ENCODE data around the gene WDR26.
"Not testable (repeated sequence)": the region's sequence is repeated elsewhere in the genome, so short reads cannot be mapped to it uniquely, and the experiment has no call there.

Gene WDR26

DNA sequence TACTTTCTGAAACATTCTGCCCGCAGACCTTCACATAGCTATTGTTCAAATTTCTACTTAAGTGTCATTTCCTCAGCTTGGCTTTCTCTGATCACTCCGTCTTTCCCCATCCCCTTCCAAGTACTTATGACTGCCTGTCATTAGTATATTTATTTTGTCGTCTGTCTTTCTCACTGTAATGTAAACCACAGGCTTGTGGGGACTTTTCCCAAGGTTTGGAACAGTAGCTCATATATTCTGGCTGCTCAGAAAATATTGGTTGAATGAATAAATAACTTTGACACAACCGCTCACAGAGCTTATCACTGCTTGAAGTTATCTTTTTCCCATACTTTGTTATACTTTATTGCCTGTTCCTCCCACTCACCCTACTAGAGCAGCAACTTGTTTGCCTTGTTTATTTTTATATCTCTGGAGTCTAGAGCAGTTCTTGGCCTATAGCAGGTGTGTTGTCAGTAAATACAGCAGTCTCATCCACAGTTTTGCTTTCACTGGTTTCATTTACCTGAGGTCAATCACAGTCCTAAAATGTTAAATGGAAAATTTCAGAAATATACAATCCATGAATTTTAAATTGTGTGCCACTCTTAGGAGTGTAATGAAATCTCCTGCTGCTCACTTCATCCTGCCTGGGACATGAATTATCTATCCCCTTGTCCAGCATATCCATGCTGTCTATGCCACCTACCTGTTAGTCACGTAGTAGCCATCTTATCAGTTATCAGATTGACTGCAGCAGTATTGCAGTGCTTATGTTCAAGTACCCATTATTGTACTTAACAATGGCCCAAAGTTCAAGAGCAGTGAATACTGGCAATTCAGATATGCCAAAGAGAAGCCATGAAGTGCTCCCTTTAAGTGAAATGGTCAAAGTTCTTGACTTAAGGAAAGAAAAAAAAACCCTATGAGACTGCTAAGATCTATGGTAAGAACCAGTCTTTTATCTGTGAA, 80.3 kb downstream of the WDR26 start:
- Histone ChIP-seq H3K36me3 (no peaks in the 10 kb centered on the region), H3K4me3 (ENCODE audit: low read depth, low read length) (no peak overlapping the region), H3K4me1 (no peaks in the 10 kb centered on the region), H3K9me3 (no peaks in the 10 kb centered on the region), H3K27me3 (no peaks in the 10 kb centered on the region)
- DNase-seq: no peak
- TF ChIP-seq, protein P1, sequence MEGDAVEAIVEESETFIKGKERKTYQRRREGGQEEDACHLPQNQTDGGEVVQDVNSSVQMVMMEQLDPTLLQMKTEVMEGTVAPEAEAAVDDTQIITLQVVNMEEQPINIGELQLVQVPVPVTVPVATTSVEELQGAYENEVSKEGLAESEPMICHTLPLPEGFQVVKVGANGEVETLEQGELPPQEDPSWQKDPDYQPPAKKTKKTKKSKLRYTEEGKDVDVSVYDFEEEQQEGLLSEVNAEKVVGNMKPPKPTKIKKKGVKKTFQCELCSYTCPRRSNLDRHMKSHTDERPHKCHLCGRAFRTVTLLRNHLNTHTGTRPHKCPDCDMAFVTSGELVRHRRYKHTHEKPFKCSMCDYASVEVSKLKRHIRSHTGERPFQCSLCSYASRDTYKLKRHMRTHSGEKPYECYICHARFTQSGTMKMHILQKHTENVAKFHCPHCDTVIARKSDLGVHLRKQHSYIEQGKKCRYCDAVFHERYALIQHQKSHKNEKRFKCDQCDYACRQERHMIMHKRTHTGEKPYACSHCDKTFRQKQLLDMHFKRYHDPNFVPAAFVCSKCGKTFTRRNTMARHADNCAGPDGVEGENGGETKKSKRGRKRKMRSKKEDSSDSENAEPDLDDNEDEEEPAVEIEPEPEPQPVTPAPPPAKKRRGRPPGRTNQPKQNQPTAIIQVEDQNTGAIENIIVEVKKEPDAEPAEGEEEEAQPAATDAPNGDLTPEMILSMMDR (IDR thresholded peaks at IDR 0.05; ENCODE audit: low read depth, low read length): no peak

DNA sequence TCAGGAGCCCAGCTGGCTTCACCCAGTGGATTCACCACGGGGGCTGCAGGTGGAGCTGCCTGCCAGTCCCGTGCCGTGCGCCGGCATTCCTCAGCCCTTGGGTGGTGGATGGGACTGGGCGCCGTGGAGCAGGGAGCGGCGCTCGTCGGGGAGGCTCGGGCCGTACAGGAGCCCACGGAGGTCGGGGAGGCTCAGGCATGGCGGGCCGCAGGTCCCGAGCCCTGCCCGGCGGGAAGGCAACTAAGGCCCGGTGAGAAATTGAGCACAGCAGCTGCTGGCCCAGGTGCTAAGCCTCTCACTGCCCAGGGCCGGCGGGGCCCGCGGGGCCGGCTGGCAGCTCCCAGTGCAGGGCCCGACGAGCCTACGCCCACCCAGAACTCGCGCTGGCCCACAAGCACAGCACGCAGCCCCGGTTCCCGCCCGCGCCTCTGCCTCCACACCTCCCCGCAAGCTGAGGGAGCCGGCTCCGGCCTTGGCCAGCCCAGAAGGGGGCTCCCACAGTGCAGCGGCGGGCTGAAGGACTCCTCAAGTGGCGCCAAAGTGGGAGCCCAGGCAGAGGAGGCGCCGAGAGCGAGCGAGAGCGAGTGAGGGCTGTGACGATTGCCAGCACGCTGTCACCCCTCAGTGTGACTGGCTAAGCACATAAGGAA, 82.0 kb downstream of the WDR26 start:
- H3K27me3 ChIP-seq; H3K36me3 ChIP-seq; H3K4me1 ChIP-seq; H3K4me3 ChIP-seq (ENCODE audit: low read depth, low read length); H3K9me3 ChIP-seq; DNase-seq: not testable (repeated sequence)

DNA sequence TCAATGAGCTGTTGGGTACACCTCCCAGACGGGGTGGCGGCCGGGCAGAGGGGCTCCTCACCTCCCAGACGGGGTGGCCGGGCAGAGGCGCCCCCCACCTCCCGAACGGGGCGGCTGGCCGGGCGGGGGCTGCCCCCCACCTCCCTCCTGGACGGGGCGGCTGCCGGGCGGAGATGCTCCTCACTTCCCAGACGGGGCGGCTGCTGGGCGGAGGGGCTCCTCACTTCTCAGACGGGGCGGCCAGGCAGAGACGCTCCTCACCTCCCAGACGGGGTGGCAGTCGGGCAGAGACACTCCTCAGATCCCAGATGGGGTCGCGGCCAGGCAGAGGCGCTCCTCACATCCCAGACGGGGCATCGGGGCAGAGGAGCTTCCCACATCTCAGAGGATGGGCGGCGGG, 84.9 kb downstream of the WDR26 start:
- not testable (repeated sequence) for H3K36me3 ChIP-seq; DNase-seq; H3K4me3 ChIP-seq (ENCODE audit: low read depth, low read length)

DNA sequence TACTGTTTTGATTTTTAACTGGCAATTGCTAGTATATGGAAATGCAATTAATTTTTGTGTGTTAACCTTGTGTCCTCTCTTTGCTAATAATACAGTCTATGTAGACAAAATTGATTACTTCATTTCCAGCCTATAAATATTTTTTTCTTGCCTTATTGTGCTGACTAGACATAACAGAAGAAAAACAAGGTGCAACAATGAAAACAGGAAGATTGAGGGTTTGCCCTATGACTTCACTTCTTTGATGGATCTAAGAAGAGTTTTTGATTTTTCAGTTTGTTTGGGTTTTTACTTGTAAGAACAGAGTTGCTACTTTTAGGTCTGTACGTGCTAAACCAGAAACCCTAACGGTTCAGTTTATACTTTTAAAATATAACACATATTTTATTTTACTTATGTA, 86.5 kb downstream of the WDR26 start:
- no peaks in the 10 kb centered on the region for H3K4me1 ChIP-seq
- peaks cover 12% of the 10 kb centered on the region for H3K9me3 ChIP-seq
- H3K4me3 ChIP-seq (ENCODE audit: low read depth, low read length): no peak overlapping the region
- H3K27me3 ChIP-seq: no peaks in the 10 kb centered on the region
- H3K36me3 ChIP-seq: no peaks in the 10 kb centered on the region
- TF ChIP-seq, protein P1 (IDR thresholded peaks at IDR 0.05; ENCODE audit: low read depth, low read length): no peak
- no peak for DNase-seq

More for the DNA sequence above, 84.9 kb downstream of the WDR26 start:
- H3K4me1 ChIP-seq, H3K27me3 ChIP-seq, H3K9me3 ChIP-seq: not testable (repeated sequence)

DNA sequence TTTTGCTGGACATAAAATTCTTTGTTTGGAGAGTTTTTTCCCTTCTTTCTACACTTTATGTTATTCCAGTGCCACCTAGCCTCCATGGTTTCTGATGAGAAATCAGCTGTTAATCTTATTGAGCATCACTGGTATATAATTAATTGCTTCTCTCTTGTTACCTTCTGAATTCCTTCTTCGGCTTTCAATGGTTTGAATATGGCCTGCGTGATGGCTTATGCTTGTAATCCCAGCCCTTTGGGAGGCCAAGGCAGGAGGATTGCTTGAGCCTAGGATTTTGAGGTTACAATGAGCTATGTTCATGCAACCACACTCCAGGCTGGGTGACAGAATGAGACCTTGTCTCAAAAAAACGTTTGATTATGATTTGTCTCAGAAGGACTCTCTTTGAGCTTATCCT, 90.9 kb downstream of the WDR26 start:
- DNase-seq: no peak
- H3K9me3 ChIP-seq: peaks cover 12% of the 10 kb centered on the region
- peaks cover 5% of the 10 kb centered on the region for H3K27me3 ChIP-seq
- TF ChIP-seq, protein P1 (IDR thresholded peaks at IDR 0.05; ENCODE audit: low read depth, low read length): no peak
- H3K36me3 ChIP-seq: no peaks in the 10 kb centered on the region
- no peaks in the 10 kb centered on the region for H3K4me1 ChIP-seq
- H3K4me3 ChIP-seq (ENCODE audit: low read depth, low read length): no peak overlapping the region

DNA sequence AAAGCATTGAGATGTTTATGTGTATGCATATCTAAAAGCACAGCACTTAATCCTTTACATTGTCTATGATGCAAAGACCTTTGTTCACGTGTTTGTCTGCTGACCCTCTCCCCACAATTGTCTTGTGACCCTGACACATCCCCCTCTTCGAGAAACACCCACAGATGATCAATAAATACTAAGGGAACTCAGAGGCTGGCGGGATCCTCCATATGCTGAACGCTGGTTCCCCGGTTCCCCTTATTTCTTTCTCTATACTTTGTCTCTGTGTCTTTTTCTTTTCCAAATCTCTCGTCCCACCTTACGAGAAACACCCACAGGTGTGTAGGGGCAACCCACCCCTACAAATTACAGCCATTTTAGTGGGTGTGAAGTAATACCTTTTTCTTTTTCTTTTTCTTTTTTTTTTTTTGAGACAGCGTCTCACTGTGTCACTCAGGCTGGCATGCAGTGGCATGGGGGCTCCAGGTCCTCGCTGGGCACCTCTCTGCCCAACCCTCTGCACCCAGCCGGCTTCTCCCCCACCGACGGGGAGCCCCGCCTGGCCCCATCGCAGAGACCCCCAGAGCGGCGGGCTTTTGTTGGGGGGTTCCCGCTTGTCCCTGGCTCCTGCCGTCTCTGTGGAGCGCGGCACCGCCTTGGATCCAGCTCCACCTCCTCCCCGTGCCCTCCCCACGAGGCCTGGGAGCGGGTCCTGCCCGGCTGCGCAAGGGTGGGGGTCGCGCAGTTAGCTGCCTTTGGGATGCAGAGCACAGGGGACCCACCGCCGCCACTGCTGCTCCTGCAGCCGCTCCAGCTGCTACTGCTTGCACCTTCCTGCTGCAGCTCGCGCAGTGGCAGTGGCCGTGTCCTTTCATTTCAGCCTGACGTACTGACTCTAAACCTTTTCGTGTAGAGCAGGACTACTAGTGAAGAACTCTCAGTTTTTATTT, 93.9 kb downstream of the WDR26 start:
- H3K27me3 ChIP-seq, H3K4me1 ChIP-seq, H3K36me3 ChIP-seq: not testable (repeated sequence)
- peak; percentile 22 for DNase-seq
- Histone ChIP-seq H3K4me3 (ENCODE audit: low read depth, low read length) (peak overlapping the region; percentile 27), H3K9me3 (peaks cover 12% of the 10 kb centered on the region)

DNA sequence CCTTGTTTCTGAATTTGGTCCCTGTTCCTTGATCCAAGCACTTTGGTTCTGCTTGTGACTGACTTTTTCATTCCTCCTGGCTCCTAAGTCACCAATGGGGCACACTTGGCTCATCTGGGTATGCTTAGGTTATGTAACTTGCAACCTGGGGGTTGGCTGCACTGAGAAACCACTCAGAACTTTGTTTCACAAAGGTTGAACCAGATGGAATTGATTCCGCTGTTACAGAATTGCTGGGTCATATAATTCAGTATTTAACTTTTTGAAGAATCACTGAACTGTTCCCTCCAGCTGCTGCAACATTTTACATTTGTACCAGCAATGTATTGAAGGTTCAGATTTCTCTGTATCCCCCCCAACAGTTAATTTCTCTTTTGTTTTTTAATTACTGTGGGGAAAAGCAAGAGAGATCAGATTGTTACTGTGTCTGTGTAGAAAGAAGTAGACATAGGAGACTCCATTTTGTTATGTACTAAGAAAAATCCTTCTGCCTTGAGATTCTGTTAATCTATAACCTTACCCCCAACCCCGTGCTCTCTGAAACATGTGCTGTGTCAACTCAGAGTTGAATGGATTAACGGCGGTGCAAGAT, 95.1 kb downstream of the WDR26 start:
- DNase-seq: no peak
- Histone ChIP-seq H3K27me3 (peaks cover 5% of the 10 kb centered on the region), H3K36me3 (no peaks in the 10 kb centered on the region), H3K4me1 (no peaks in the 10 kb centered on the region), H3K4me3 (ENCODE audit: low read depth, low read length) (no peak overlapping the region), H3K9me3 (peaks cover 10% of the 10 kb centered on the region)
- TF ChIP-seq, protein P1 (IDR thresholded peaks at IDR 0.05; ENCODE audit: low read depth, low read length): no peak
